K562 (cell line): ENCODE data around the gene PTTG1IP. TPM values are rescaled to one million over a fixed set of nuclear protein-coding genes. Genes with fewer than 3 reads are reported as not detected.
A peak's percentile ranks its signal among the peaks of the same experiment; 100 is the strongest.

Experiments
- ADNP ChIP-seq: fragments of 200-800 bp; sonication (Bioruptor generic); IDR thresholded peaks from 2 replicates; pipeline ENCODE4 v1.6.1; 2016; ENCODE audit warnings: missing genetic modification characterization, missing compliant biosample characterization
- BCOR ChIP-seq: fragments of 450-650 bp; IDR thresholded peaks from 2 replicates; pipeline ENCODE4 v1.6.1; 2016
- CAMTA2 ChIP-seq: fragments of 250-450 bp; sonication (Bioruptor Pico); conservative IDR thresholded peaks from 2 replicates; pipeline ENCODE4 v1.5.1; 2022
- MTA1 ChIP-seq: fragments of 450-650 bp; IDR thresholded peaks from 2 replicates; pipeline ENCODE4 v1.6.1; 2017; ENCODE audit warnings: borderline replicate concordance
- NFATC3 ChIP-seq: fragments of 450-650 bp; IDR thresholded peaks from 2 replicates; pipeline ENCODE4 v1.6.1; 2017; ENCODE audit warnings: mild to moderate bottlenecking
- NFIC ChIP-seq: fragments of 450-650 bp; IDR thresholded peaks from 2 replicates; pipeline ENCODE4 v1.6.1; 2017; ENCODE audit warnings: mild to moderate bottlenecking, inconsistent platforms
- NR2C2 ChIP-seq, 2 experiments: fragments of 200-800 bp in 1 of 2; sonication (Bioruptor generic) in 1 of 2; sonication (generic) in 1 of 2; formaldehyde crosslinking in 1 of 2; IDR thresholded peaks; 2 replicates each; pipeline versions ENCODE4 v1.6.1 to v1.8.0; 2016 to 2022; ENCODE audit warnings: mild to moderate bottlenecking in 1 of 2, missing compliant biosample characterization in 1 of 2, missing genetic modification characterization in 1 of 2, missing genetic modification reagents in 1 of 2
- NUFIP1 ChIP-seq: fragments of 450-650 bp; IDR thresholded peaks from 2 replicates; pipeline ENCODE4 v1.6.1; 2018; ENCODE audit not compliant: partially characterized antibody
- PCBP2 ChIP-seq: fragments of 200-400 bp; formaldehyde crosslinking; IDR thresholded peaks from 2 replicates; pipeline ENCODE4 v1.6.1; 2018; ENCODE audit warnings: low read length, low read depth, mild to moderate bottlenecking, moderate library complexity; ENCODE audit not compliant: poor library complexity, severe bottlenecking
- POLR2B ChIP-seq: fragments of 450-650 bp; IDR thresholded peaks from 2 replicates; pipeline ENCODE4 v1.6.1; 2018; ENCODE audit warnings: low read depth; ENCODE audit not compliant: partially characterized antibody
- SETDB1 ChIP-seq: IDR thresholded peaks from one replicate; pipeline ENCODE4 v1.6.1; 2012; ENCODE audit warnings: low read length, control low read depth, inconsistent platforms
- THAP7 ChIP-seq: fragments of 250-450 bp; sonication (Bioruptor Pico); IDR thresholded peaks from 2 replicates; pipeline ENCODE4 v1.5.0; 2021
- YBX1 ChIP-seq: fragments of 450-650 bp; IDR thresholded peaks from 2 replicates; pipeline ENCODE4 v1.7.1; 2016; ENCODE audit warnings: mild to moderate bottlenecking
- ZFP91 ChIP-seq: sonication (generic); formaldehyde crosslinking; IDR thresholded peaks from 2 replicates; pipeline ENCODE4 v1.8.0; 2022; ENCODE audit warnings: mild to moderate bottlenecking, missing genetic modification reagents
- ZNF311 ChIP-seq: fragments of 250-450 bp; sonication (Bioruptor Pico); IDR thresholded peaks from 2 replicates; pipeline ENCODE4 v1.4.0; 2020; ENCODE audit warnings: mild to moderate bottlenecking, moderate library complexity
- ZNF57 ChIP-seq: fragments of 450-650 bp; formaldehyde crosslinking; IDR thresholded peaks from 2 replicates; pipeline ENCODE4 v1.4.0; 2020; ENCODE audit warnings: mild to moderate bottlenecking, moderate library complexity
- ZNF707 ChIP-seq: fragments of 250-450 bp; sonication (Bioruptor Pico); conservative IDR thresholded peaks from 2 replicates; pipeline ENCODE4 v1.8.0; 2022; ENCODE audit warnings: inconsistent platforms, mild to moderate bottlenecking, moderate library complexity
- polyA plus RNA-seq, 8 experiments: library from polyadenylated mRNA; depleted of rRNA in 4 of 8; stranded (reverse) in 5 of 8; unstranded in 3 of 8; fragments of >200 nt; fragmentation: Nextera tagmentation in 2 of 8; fragmentation: Illumina TruSeq in 1 of 8; extraction: Ambion mirVana in 2 of 8; extraction: Trizol in 1 of 8; gene quantifications; 2 replicates each; pipeline versions ENCODE4 v1.2.1 to v1.2.3, GENCODE V29; 2011 to 2014; ENCODE audit warnings: inconsistent platforms in 1 of 8, missing spikeins in 1 of 8
- total RNA-seq, 7 experiments: library from RNA; depleted of rRNA in 6 of 7; stranded (reverse); fragments of >200 nt in 6 of 7; fragmentation: Illumina TruSeq in 2 of 7; extraction: Trizol in 2 of 7; gene quantifications; 2 replicates each; pipeline versions ENCODE4 v1.2.1 to v1.2.3, GENCODE V29; 2011 to 2021; ENCODE audit warnings: low replicate concordance in 1 of 7
- TF ChIP-seq, protein P1 (sequence below): sonication (generic); formaldehyde crosslinking; IDR thresholded peaks from 2 replicates; pipeline ENCODE4 v1.8.1; 2023; ENCODE audit warnings: mild to moderate bottlenecking, missing genetic modification reagents
- TF ChIP-seq, protein P2 (sequence below): fragments of 450-650 bp; IDR thresholded peaks from 2 replicates; pipeline ENCODE4 v1.6.1; 2016
- TF ChIP-seq, protein P3 (sequence below): sonication (generic); formaldehyde crosslinking; IDR thresholded peaks from 2 replicates; pipeline ENCODE4 v1.8.1; 2023; ENCODE audit warnings: missing genetic modification reagents, mild to moderate bottlenecking, borderline replicate concordance

PTTG1IP gene
- total and polyA plus RNA-seq, 9 of the 15 experiments (the other 6 are each of a cell fraction or from before 2014, with no cell fraction given), result 5.0 to 99.3 (median 82.4) TPM

DNA sequence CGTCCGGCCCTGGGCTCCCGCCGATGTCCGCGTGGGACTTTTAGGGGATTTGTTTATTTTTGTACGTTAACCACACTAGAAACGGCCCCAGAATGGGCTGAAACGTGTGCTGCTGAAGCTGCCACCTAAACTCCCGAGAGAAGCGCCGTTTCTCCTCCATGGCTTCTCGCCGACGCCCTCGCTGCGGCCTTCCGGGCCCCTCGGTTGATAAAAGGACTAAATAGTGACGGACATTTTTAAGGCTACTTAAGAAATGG, 678 bp upstream of the PTTG1IP start (continued):
- TF ChIP-seq, protein P1, sequence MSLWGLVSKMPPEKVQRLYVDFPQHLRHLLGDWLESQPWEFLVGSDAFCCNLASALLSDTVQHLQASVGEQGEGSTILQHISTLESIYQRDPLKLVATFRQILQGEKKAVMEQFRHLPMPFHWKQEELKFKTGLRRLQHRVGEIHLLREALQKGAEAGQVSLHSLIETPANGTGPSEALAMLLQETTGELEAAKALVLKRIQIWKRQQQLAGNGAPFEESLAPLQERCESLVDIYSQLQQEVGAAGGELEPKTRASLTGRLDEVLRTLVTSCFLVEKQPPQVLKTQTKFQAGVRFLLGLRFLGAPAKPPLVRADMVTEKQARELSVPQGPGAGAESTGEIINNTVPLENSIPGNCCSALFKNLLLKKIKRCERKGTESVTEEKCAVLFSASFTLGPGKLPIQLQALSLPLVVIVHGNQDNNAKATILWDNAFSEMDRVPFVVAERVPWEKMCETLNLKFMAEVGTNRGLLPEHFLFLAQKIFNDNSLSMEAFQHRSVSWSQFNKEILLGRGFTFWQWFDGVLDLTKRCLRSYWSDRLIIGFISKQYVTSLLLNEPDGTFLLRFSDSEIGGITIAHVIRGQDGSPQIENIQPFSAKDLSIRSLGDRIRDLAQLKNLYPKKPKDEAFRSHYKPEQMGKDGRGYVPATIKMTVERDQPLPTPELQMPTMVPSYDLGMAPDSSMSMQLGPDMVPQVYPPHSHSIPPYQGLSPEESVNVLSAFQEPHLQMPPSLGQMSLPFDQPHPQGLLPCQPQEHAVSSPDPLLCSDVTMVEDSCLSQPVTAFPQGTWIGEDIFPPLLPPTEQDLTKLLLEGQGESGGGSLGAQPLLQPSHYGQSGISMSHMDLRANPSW (CRISPR knock-in tag), result no peak; the same call in 1 of the 2 replicates
- TF ChIP-seq NR2C2 (CRISPR knock-in tag; IDR thresholded peaks at IDR 0.05) (peak; percentile 12), NR2C2 (tag; IDR thresholded peaks at IDR 0.05) (no peak; the same call in 1 of the 2 replicates), THAP7 (CRISPR knock-in tag) (no peak), PCBP2 (no peak), MTA1 (no peak), ZNF311 (CRISPR knock-in tag) (no peak), BCOR (no peak), ZFP91 (no peak), YBX1 (no peak), ADNP (no peak), NFIC (no peak), NUFIP1 (peak; percentile 27), ZNF707 (CRISPR knock-in tag) (no peak), CAMTA2 (CRISPR knock-in tag) (no peak), POLR2B (no peak), SETDB1 (no peak), NFATC3 (no peak), ZNF57 (CRISPR knock-in tag) (no peak)
- TF ChIP-seq, protein P2, sequence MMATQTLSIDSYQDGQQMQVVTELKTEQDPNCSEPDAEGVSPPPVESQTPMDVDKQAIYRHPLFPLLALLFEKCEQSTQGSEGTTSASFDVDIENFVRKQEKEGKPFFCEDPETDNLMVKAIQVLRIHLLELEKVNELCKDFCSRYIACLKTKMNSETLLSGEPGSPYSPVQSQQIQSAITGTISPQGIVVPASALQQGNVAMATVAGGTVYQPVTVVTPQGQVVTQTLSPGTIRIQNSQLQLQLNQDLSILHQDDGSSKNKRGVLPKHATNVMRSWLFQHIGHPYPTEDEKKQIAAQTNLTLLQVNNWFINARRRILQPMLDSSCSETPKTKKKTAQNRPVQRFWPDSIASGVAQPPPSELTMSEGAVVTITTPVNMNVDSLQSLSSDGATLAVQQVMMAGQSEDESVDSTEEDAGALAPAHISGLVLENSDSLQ, result no peak
- TF ChIP-seq, protein P3, sequence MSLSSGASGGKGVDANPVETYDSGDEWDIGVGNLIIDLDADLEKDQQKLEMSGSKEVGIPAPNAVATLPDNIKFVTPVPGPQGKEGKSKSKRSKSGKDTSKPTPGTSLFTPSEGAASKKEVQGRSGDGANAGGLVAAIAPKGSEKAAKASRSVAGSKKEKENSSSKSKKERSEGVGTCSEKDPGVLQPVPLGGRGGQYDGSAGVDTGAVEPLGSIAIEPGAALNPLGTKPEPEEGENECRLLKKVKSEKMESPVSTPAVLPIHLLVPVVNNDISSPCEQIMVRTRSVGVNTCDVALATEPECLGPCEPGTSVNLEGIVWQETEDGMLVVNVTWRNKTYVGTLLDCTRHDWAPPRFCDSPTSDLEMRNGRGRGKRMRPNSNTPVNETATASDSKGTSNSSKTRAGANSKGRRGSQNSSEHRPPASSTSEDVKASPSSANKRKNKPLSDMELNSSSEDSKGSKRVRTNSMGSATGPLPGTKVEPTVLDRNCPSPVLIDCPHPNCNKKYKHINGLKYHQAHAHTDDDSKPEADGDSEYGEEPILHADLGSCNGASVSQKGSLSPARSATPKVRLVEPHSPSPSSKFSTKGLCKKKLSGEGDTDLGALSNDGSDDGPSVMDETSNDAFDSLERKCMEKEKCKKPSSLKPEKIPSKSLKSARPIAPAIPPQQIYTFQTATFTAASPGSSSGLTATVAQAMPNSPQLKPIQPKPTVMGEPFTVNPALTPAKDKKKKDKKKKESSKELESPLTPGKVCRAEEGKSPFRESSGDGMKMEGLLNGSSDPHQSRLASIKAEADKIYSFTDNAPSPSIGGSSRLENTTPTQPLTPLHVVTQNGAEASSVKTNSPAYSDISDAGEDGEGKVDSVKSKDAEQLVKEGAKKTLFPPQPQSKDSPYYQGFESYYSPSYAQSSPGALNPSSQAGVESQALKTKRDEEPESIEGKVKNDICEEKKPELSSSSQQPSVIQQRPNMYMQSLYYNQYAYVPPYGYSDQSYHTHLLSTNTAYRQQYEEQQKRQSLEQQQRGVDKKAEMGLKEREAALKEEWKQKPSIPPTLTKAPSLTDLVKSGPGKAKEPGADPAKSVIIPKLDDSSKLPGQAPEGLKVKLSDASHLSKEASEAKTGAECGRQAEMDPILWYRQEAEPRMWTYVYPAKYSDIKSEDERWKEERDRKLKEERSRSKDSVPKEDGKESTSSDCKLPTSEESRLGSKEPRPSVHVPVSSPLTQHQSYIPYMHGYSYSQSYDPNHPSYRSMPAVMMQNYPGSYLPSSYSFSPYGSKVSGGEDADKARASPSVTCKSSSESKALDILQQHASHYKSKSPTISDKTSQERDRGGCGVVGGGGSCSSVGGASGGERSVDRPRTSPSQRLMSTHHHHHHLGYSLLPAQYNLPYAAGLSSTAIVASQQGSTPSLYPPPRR (CRISPR knock-in tag), result peak; percentile 79; the same call in 1 of the 2 replicates
